Colonic mucosa (tissue), 4 donors: ENCODE data around the gene GCSH. TPM values are rescaled to one million over a fixed set of nuclear protein-coding genes. Genes with fewer than 3 reads are reported as not detected.
"Not testable (repeated sequence)": the region's sequence is repeated elsewhere in the genome, so short reads cannot be mapped to it uniquely, and the experiment has no call there.

ENCODE experiments used
- DNase-seq: peaks from one replicate; pipeline ENCODE4 v3.0.0-alpha.2; 2020
- H3K27ac ChIP-seq: fragments of 200-600 bp; one replicate; pipeline ENCODE4 v1.8.0; 2021
- H3K27me3 ChIP-seq: fragments of 200-600 bp; one replicate; pipeline ENCODE4 v1.8.0; 2021
- H3K36me3 ChIP-seq: fragments of 200-600 bp; one replicate; pipeline ENCODE4 v1.8.0; 2021
- H3K4me1 ChIP-seq: fragments of 200-600 bp; one replicate; pipeline ENCODE4 v1.8.0; 2021; ENCODE audit warnings: mild to moderate bottlenecking
- H3K4me3 ChIP-seq: fragments of 200-600 bp; one replicate; pipeline ENCODE4 v1.8.0; 2021
- H3K9ac ChIP-seq, 2 donors: one replicate each; pipeline ENCODE4 v1.7.0; 2013; ENCODE audit warnings: control low read depth in 2 of 2, low read depth in 2 of 2, low read length in 2 of 2
- H3K9me3 ChIP-seq: fragments of 200-600 bp; one replicate; pipeline ENCODE4 v1.8.0; 2021
- CTCF ChIP-seq: fragments of 200-600 bp; IDR thresholded peaks from one replicate; pipeline ENCODE4 v1.8.0; 2022; ENCODE audit warnings: antibody characterized with exemption, mild to moderate bottlenecking
- intact Hi-C: fragments of 100-400 bp; cut with DNase I; formaldehyde crosslinking; loops from one replicate; pipeline ENCODE4 v1.14.1; 2022
- total RNA-seq, 2 donors: library from RNA; stranded (reverse); fragmentation: NEBNext Ultra II Directional in 1 of 2; extraction: Animal tissue kit (Norgen Biotek cat#: 25700) in 1 of 2; gene quantifications; one replicate each; pipeline ENCODE4 v1.2.1, GENCODE V29; 2021
- donor health status: healthy.
- donor health status: DM: no; HTN: no; CAD: no.
- donor health status: DM: no; HTN: no; CAD: no.

GCSH gene
- total RNA-seq, 2 donors from 2014 or later, result 9.4 to 24.7 TPM

DNA sequence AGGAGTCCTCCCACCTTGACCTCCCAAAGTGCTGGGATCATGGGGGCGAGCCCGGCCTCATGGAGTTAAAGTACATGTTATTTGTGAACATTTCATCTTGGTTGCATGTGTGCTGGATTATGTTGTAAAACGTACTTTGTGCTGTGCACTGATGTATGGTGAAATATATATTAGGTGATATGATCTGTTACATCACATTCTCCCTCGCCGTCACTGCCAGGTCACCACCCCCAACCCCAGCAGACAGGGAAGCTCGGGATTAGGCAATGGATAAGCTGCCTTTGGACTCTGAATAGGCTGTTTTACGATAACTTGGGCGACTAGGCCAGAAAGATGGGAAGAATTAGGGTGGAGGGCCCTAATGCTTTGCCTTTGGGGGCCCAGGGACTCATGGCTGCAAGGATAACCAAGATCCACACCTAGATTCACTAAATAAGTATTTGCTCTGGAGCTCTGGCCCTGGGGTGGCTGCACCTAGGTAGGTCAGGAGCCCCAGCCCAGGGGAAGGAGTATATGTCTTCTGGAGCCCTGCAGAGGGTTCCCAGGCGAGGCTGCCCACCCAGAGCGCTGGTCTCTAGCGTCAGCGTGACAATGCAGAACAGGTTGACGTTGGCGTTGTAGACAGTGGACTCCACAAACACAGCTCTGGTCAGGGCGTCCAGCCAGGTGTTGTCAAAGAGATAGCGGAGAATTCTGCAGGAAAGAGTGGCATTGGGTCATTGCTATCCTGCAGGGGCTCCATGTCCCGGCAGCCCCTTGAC, 27.1 kb upstream of the GCSH start:
- H3K9me3 ChIP-seq, result no peaks in the 10 kb centered on the region
- no peak for TF ChIP-seq CTCF
- H3K9ac ChIP-seq, result no peak overlapping the region
- H3K4me1 ChIP-seq, result no peaks in the 10 kb centered on the region
- DNase-seq, result no peak
- H3K36me3 ChIP-seq, result no peaks in the 10 kb centered on the region
- no peaks in the 10 kb centered on the region for H3K27me3 ChIP-seq
- no peak overlapping the region for H3K27ac ChIP-seq
- intact Hi-C loops, result no loop called here
- no peak overlapping the region for H3K4me3 ChIP-seq

- intact Hi-C loops, result no loop called here
- Histone ChIP-seq H3K27me3 (no peaks in the 10 kb centered on the region), H3K36me3 (no peaks in the 10 kb centered on the region), H3K27ac (no peak overlapping the region), H3K4me1 (no peaks in the 10 kb centered on the region), H3K9me3 (no peaks in the 10 kb centered on the region), H3K9ac (no peak overlapping the region), H3K4me3 (no peak overlapping the region)
- no peak for TF ChIP-seq CTCF
- no peak for DNase-seq
These were observed 25.3 kb upstream of the GCSH start for GRCh38 chr16:81121474-81121990.

- intact Hi-C loops, result no loop called here
- Histone ChIP-seq H3K27ac (no peak overlapping the region), H3K4me3 (no peak overlapping the region), H3K9me3 (no peaks in the 10 kb centered on the region), H3K9ac (no peak overlapping the region), H3K27me3 (no peaks in the 10 kb centered on the region), H3K4me1 (no peaks in the 10 kb centered on the region), H3K36me3 (no peaks in the 10 kb centered on the region)
- no peak for DNase-seq
- no peak for TF ChIP-seq CTCF
These were observed 21.2 kb upstream of the GCSH start for GRCh38 chr16:81117436-81117835.

GRCh38 chr16:81116285-81116684, 20.1 kb upstream of the GCSH start:
- TF ChIP-seq CTCF, result no peak
- H3K9me3 ChIP-seq, result no peaks in the 10 kb centered on the region
- H3K9ac ChIP-seq, result no peak overlapping the region
- DNase-seq, result no peak
- no peaks in the 10 kb centered on the region for H3K36me3 ChIP-seq
- no peak overlapping the region for H3K4me3 ChIP-seq
- no peak overlapping the region for H3K27ac ChIP-seq
- H3K27me3 ChIP-seq, result no peaks in the 10 kb centered on the region
- intact Hi-C loops, result no loop called here
- H3K4me1 ChIP-seq, result no peaks in the 10 kb centered on the region

GRCh38 chr16:81112453-81112852, 16.3 kb upstream of the GCSH start:
- intact Hi-C loops, result no loop called here
- Histone ChIP-seq H3K36me3 (no peaks in the 10 kb centered on the region), H3K4me1 (no peaks in the 10 kb centered on the region), H3K4me3 (no peak overlapping the region), H3K27me3 (no peaks in the 10 kb centered on the region), H3K9me3 (no peaks in the 10 kb centered on the region), H3K27ac (no peak overlapping the region), H3K9ac (no peak overlapping the region)
- no peak for DNase-seq
- no peak for TF ChIP-seq CTCF

DNA sequence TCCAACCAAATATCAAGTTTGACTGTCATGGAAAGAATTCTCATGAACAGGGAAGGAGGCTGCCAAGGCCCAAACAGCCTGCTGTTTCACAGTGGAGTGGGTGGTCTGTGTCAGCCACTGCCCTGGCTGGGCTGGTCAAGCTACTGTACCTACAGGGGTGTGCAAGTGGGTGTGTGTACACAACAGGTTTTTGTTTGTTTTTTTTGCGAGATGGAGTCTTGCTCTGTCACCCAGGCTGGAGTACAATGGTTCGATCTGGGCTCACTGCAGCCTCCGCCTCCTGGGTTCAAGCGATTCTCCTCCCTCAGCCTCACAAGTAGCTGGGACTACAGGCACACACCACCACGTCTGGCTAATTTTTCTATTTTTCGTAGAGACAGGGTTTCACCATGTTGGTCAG, 13.1 kb upstream of the GCSH start:
- H3K9me3 ChIP-seq, H3K27ac ChIP-seq, H3K4me1 ChIP-seq, H3K9ac ChIP-seq, DNase-seq, H3K4me3 ChIP-seq, H3K27me3 ChIP-seq, intact Hi-C loops, H3K36me3 ChIP-seq: not testable (repeated sequence)
